GM21717 (cell line): ENCODE results near the gene BCAM.

Experiments used
- ATAC-seq: cut with Tn5 transposase; IDR thresholded peaks from one replicate; pipeline ENCODE4 v1.9.1; 2021; ENCODE audit warnings: mild to moderate bottlenecking, moderate library complexity; ENCODE audit not compliant: unreplicated experiment

The BCAM gene

GRCh38 chr19:44789943-44790483 lies 18.9 kb upstream of the BCAM start:
- ATAC-seq, result no peak

DNA sequence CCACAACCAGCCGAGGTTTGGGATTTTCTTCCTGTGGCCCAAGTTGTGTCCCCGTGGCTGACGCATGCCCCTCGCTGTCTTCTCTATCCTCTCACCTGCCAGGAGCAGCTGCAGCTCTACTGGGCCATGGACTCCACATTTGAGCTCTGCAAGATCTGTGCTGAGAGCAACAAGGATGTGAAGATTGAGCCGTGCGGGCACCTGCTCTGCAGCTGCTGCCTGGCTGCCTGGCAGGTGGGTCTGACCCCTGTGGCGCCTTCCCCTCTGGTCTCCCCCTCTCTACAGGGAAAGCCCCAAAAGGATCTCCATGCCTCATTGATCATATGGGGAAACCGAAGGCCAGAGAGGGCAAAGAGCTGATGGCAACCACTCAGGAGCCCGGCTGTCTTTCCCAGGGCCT lies 16.6 kb upstream of the BCAM start:
- ATAC-seq, result no peak

GRCh38 chr19:44794610-44795009 lies 14.3 kb upstream of the BCAM start:
- ATAC-seq, result no peak

- ATAC-seq, result no peak
Observed at GRCh38 chr19:44795398-44795987, 13.4 kb upstream of the BCAM start.

DNA sequence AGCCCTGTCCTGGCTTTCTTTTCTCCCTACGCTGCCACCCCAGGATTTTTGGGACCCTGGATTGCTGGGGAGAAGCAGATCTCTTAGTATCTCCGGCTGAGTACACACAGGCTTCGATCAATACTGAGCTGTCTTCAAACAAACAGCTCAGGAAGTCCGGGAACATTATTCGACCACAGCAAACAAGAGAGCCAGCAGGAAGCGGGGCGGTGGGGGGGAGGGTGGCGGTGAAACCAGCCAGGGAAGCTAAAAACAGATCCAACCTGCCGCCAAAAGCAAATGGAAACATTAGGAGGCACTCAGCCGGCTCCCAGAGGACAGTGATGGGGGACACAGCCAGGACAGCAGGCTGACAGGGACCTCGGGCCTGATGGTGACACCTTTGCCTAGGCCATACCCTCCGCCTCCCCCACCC lies 12.2 kb upstream of the BCAM start:
- ATAC-seq, result no peak

DNA sequence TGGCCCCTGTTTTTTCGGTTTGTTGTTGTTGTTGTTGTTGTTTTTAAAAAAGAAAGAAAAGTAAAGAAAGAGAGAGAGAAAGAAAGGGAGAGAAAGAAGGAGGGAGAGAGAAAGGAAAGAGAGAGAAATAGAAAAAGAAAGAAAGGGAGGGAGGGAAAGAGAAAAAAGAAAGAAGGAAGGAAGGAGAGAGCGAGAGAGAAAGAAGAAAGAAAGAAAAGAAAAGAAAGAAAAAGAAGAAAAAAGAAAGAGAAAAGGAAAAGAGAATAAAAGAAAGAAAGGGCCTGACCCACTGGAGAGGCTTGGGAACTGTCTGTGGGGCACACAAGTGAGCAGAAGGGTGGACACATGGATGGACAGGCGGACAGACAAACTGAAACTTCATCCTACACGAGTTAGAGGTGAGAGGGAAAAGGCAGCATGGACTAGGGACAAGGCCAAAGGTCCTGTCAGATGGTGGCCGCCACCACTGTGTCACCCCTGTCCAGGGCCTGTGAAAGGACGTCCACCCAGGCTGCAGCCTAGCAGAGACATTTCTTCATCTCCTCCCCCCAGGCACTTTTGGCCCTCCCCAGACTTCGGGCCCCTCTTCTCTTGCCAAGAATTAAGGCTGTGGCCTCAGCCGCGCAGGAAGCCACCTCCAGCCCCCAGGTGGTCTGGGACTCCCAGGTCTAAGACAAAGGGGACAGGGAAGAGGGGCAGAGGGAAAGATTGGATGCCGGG lies 9.1 kb upstream of the BCAM start:
- ATAC-seq, result no peak

DNA sequence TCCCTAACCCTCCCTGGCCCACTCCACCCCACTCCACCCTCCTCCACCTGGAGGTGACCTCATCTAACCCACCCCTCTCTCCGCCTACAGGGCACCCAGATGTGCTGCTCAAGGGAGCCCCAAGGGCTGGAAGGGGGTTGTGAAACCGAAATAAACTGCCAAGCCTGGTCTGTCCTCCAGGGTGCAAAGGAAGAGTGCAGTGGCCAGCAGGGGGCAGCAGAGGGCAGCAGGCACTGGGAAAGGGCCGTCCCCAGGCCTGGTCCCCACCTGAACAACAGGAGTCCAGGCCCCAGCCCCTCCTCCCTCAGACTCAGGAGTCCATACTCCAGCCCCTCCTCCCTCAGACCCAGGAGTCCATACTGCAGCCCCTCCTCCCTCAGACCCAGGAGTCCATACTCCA lies 8.4 kb upstream of the BCAM start:
- no peak for ATAC-seq

- ATAC-seq, result no peak
Observed at GRCh38 chr19:44803442-44804428, 5.2 kb upstream of the BCAM start.

- no peak for ATAC-seq
Observed at GRCh38 chr19:44806291-44806690, 2.6 kb upstream of the BCAM start.

DNA sequence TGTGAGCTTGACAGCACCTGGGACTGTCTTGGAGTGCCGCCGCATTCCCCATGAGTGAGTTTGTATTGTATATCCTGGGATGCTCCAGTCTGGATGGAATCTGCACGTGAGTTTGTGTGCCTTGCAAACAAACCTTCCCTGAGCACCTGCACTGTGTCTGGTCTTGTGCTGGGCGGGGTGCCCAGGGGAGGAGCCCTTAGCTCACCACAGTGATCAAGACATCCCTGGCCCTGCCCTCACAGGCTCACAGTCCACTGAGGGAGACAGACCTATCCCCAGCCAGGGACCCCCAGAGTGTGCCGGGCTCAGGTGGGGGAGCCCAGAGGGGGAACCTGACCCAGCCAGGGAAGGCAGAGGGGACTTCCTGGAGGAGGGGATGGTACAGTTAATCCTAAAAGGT lies 1.7 kb upstream of the BCAM start:
- no peak for ATAC-seq

GRCh38 chr19:44807652-44808462 lies 1.0 kb upstream of the BCAM start:
- no peak for ATAC-seq

DNA sequence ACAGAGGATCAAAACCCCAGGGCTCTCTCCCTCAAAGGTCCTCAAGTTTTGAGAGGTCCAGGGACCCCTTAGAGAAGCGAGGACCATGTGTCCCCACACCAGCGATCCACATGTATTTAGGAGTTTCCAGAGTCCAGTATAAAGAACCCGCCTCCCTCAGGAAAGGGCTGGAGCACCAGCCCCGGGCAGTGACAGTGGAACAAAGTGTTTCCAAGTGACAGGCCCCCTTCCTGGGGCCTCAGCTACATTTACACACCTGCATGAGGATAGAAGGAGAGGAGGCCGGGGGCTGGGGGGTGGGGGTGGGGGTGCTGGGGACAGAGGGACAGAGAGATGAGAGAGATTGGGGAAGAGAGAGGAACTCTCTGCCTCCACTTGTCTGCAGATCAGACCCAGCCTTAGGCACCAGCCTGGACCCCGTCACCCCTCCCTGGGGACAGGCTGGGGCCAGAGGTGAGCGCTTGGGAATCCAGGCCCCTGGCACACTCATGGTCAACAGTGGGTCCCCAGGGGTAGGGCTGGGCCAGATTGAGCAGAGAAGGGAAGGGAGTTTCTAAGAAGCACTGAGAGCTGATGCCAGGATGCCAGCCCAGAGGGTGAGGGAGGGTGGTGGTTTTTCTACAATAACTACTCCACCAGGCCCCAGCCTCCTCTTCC lies 802 bp downstream of the BCAM start:
- no peak for ATAC-seq

- ATAC-seq, result no peak
Observed at GRCh38 chr19:44810234-44811121, 1.6 kb downstream of the BCAM start.

- ATAC-seq, result no peak
Observed at GRCh38 chr19:44811122-44811419, 2.2 kb downstream of the BCAM start.

DNA sequence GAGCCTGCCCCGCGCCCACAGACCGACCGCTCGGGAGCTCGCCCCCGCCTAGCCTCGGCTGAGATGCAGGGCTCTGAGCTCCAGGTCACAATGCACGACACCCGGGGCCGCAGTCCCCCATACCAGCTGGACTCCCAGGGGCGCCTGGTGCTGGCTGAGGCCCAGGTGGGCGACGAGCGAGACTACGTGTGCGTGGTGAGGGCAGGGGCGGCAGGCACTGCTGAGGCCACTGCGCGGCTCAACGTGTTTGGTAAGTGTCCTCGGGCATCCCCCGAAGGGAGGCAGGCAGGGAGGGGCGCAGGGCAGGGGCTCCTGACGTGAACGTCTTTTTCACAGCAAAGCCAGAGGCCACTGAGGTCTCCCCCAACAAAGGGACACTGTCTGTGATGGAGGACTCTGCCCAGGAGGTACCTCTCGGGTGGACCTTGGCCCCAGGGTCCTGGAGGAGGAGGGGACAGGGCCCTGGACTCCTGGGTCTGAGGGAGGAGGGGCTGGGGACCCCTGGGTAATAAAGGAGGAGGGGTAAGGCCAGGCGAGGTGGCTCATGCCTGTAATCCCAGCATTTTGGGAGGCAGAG lies 3.3 kb downstream of the BCAM start:
- no peak for ATAC-seq

DNA sequence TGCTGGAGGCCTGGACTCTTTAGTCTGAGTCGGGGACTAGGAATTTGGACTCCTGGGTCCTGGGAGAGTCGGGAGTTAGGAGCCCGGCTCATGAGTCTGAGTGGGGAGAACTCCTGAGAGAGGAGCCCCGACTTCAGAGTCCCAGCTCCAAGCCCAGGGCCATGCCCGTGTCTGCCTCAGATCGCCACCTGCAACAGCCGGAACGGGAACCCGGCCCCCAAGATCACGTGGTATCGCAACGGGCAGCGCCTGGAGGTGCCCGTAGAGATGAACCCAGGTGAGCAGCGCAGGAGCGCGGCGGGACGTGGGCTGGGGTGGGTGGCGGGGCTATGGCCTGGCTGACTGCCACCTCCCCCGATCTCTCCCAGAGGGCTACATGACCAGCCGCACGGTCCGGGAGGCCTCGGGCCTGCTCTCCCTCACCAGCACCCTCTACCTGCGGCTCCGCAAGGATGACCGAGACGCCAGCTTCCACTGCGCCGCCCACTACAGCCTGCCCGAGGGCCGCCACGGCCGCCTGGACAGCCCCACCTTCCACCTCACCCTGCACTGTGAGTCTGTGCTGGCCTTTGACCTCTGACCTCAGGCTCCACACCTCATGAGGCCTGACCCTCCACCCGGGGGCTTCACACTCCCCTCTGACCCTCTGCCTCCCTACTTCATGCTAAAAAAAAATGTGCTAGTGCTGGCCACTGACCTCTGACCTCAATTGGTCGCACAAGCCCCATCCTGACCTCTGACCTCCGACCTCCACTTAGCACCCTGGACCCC lies 4.4 kb downstream of the BCAM start:
- ATAC-seq, result no peak

GRCh38 chr19:44813841-44814470 lies 5.1 kb downstream of the BCAM start:
- no peak for ATAC-seq

DNA sequence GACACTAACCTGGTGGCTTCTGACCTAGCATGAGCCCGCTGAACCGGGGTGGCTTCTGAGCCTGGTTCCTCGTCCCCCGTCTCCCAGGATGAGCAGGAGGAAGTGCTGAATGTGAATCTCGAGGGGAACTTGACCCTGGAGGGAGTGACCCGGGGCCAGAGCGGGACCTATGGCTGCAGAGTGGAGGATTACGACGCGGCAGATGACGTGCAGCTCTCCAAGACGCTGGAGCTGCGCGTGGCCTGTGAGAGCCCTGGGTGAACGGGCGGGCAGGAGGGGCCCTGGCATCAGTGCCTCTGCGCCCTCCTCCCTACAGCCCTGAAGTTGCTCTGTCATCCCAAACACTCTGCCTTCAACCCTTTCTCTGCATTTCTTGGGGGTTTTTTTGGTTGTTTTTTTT lies 5.6 kb downstream of the BCAM start:
- no peak for ATAC-seq
